ENCODE measurements around the gene MGST2.
A peak's percentile ranks its signal among the peaks of the same experiment; 100 is the strongest.

DNA sequence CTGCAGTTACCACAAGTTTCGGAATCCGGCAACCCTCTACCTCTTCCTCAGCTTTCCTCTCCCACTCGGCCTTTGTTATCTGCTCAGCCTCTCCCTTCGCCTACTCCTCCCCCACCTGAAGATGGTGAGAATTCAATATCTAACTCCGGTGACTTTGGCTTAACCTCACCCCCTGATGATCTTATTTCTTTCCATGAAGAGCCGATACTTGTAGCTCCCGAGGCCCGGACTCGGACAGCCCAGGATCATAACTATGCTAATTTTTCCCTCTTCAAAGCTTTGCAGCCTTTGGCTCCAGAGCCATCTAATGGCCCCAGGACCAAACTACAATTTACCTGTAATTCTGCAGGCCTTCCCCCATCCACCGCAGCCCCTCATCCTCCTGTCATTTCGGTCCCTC lies 32.0 kb upstream of the MGST2 start:
- TF ChIP-seq MYC (IDR thresholded peaks at IDR 0.05; ENCODE audit: low read depth, low read length): no peak
- TF ChIP-seq, protein P1, sequence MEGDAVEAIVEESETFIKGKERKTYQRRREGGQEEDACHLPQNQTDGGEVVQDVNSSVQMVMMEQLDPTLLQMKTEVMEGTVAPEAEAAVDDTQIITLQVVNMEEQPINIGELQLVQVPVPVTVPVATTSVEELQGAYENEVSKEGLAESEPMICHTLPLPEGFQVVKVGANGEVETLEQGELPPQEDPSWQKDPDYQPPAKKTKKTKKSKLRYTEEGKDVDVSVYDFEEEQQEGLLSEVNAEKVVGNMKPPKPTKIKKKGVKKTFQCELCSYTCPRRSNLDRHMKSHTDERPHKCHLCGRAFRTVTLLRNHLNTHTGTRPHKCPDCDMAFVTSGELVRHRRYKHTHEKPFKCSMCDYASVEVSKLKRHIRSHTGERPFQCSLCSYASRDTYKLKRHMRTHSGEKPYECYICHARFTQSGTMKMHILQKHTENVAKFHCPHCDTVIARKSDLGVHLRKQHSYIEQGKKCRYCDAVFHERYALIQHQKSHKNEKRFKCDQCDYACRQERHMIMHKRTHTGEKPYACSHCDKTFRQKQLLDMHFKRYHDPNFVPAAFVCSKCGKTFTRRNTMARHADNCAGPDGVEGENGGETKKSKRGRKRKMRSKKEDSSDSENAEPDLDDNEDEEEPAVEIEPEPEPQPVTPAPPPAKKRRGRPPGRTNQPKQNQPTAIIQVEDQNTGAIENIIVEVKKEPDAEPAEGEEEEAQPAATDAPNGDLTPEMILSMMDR (IDR thresholded peaks at IDR 0.05; ENCODE audit: low read depth, low read length): peak; percentile 11
